OCI-LY3 (cell line): ENCODE measurements around the gene VPS4B.
A peak's percentile ranks its signal among the peaks of the same experiment; 100 is the strongest.

Experiments
- H2AFZ ChIP-seq: fragments of 200-600, 300-600 bp; shearing (Covaris generic); 2 replicates; pipeline ENCODE4 v1.6.0; 2014; ENCODE audit warnings: antibody characterized with exemption, low read depth, low read length
- H3K27ac ChIP-seq: fragments of 200-600, 300-600 bp; sonication (generic); 2 replicates; pipeline ENCODE4 v1.5.1; 2014; ENCODE audit warnings: mild to moderate bottlenecking, low read length, moderate library complexity, mixed read lengths
- H3K27me3 ChIP-seq: fragments of 200-600, 300-600 bp; sonication (generic); 2 replicates; pipeline ENCODE4 v1.6.1; 2014; ENCODE audit warnings: low read depth, low read length, mixed read lengths
- H3K36me3 ChIP-seq: fragments of 200-600, 300-600 bp; sonication (generic); replicated peaks from 2 replicates; pipeline ENCODE3; 2014; ENCODE audit warnings: low read depth, low read length, mixed read lengths
- H3K4me1 ChIP-seq: fragments of 300-600, 200-600 bp; sonication (generic); 2 replicates; pipeline ENCODE4 v1.6.1; 2014; ENCODE audit warnings: low read length, mixed read lengths
- H3K4me2 ChIP-seq: fragments of 200-600, 300-600 bp; sonication (generic); 2 replicates; pipeline ENCODE4 v1.6.1; 2014; ENCODE audit warnings: low read length, mixed read lengths
- H3K4me3 ChIP-seq: fragments of 300-600, 200-600 bp; sonication (generic); 2 replicates; pipeline ENCODE4 v1.5.1; 2014; ENCODE audit warnings: antibody characterized with exemption, mild to moderate bottlenecking, low read length, moderate library complexity
- H3K79me2 ChIP-seq: fragments of 300-600, 200-600 bp; shearing (Covaris generic); 2 replicates; pipeline ENCODE4 v1.6.1; 2014; ENCODE audit warnings: mild to moderate bottlenecking, low read length, mixed read lengths
- H3K9ac ChIP-seq: fragments of 300-600, 200-600 bp; shearing (Covaris generic); 2 replicates; pipeline ENCODE4 v1.6.0; 2014; ENCODE audit warnings: mild to moderate bottlenecking, low read length, moderate library complexity
- H3K9me3 ChIP-seq: fragments of 200-600, 300-600 bp; shearing (Covaris generic); 2 replicates; pipeline ENCODE4 v1.6.1; 2014; ENCODE audit warnings: low read length, mixed read lengths; ENCODE audit not compliant: insufficient read depth
- H4K20me1 ChIP-seq: fragments of 200-600, 300-600 bp; sonication (generic); 2 replicates; pipeline ENCODE4 v1.6.1; 2016; ENCODE audit warnings: low read length, mixed read lengths; ENCODE audit not compliant: insufficient read depth
- EZH2phosphoT487 ChIP-seq: fragments of 200-600 bp; shearing (Covaris generic); IDR thresholded peaks from 2 replicates; pipeline ENCODE4 v1.6.1; 2018; ENCODE audit warnings: antibody characterized with exemption, mixed run types, low read depth
- TF ChIP-seq, protein P1 (sequence below): fragments of 200-600, 300-600 bp; sonication (generic); IDR thresholded peaks from 2 replicates; pipeline ENCODE4 v1.5.1; 2014; ENCODE audit warnings: antibody characterized with exemption, low read length, low read depth

The VPS4B gene

GRCh38 chr18:63387861-63388260 is 34.4 kb downstream of the VPS4B start:
- Histone ChIP-seq H3K79me2 (no peaks in the 10 kb centered on the region), H3K9ac (no peak overlapping the region), H4K20me1 (no peaks in the 10 kb centered on the region), H3K27me3 (no peaks in the 10 kb centered on the region), H3K4me1 (no peaks in the 10 kb centered on the region), H3K4me3 (no peak overlapping the region), H3K27ac (no peak overlapping the region), H3K4me2 (no peak overlapping the region), H2AFZ (no peak overlapping the region), H3K36me3 (peaks cover 14% of the 10 kb centered on the region), H3K9me3 (no peaks in the 10 kb centered on the region)
- TF ChIP-seq, protein P1, sequence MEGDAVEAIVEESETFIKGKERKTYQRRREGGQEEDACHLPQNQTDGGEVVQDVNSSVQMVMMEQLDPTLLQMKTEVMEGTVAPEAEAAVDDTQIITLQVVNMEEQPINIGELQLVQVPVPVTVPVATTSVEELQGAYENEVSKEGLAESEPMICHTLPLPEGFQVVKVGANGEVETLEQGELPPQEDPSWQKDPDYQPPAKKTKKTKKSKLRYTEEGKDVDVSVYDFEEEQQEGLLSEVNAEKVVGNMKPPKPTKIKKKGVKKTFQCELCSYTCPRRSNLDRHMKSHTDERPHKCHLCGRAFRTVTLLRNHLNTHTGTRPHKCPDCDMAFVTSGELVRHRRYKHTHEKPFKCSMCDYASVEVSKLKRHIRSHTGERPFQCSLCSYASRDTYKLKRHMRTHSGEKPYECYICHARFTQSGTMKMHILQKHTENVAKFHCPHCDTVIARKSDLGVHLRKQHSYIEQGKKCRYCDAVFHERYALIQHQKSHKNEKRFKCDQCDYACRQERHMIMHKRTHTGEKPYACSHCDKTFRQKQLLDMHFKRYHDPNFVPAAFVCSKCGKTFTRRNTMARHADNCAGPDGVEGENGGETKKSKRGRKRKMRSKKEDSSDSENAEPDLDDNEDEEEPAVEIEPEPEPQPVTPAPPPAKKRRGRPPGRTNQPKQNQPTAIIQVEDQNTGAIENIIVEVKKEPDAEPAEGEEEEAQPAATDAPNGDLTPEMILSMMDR: no peak
- no peak for TF ChIP-seq EZH2phosphoT487

- Histone ChIP-seq H3K9ac (no peak overlapping the region), H4K20me1 (no peaks in the 10 kb centered on the region)
These were observed 39.4 kb downstream of the VPS4B start for GRCh38 chr18:63382843-63383242.

DNA sequence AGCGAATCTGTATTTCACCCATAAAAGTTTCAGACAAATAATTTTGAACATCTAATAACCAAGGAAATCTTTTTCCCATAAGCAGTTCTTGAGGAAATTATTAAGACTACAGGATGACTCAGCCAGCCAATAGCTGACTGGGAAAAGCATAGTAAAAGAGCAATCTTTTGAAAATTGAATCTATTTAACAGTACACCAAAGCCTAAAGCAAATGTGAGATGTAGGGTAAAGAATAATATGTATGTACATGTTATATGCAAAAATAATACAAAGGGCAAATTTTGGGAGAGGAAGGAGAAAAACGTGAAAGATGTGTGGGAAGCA is 42.7 kb downstream of the VPS4B start:
- Histone ChIP-seq H3K4me2 (no peak overlapping the region), H3K4me1 (peaks cover 10% of the 10 kb centered on the region), H3K9ac (no peak overlapping the region), H3K79me2 (no peaks in the 10 kb centered on the region), H3K9me3 (0 out of 2 replicates have a peak, but pooled peaks cover 8% of the 10 kb centered on the region), H3K27me3 (no peaks in the 10 kb centered on the region), H2AFZ (peak overlapping the region; percentile 13; the same call in 1 of the 2 replicates), H3K36me3 (peaks cover 3% of the 10 kb centered on the region), H3K4me3 (no peak overlapping the region), H4K20me1 (no peaks in the 10 kb centered on the region), H3K27ac (no peak overlapping the region)
- TF ChIP-seq, protein P1: no peak
- no peak for TF ChIP-seq EZH2phosphoT487

More at GRCh38 chr18:63382843-63383242, 39.4 kb downstream of the VPS4B start:
- Histone ChIP-seq H3K9me3 (no peaks in the 10 kb centered on the region), H3K36me3 (peaks cover 5% of the 10 kb centered on the region), H3K27me3 (no peaks in the 10 kb centered on the region), H3K79me2 (no peaks in the 10 kb centered on the region), H3K4me1 (peaks cover 10% of the 10 kb centered on the region), H2AFZ (no peak overlapping the region), H3K4me3 (no peak overlapping the region), H3K27ac (no peak overlapping the region), H3K4me2 (no peak overlapping the region)
- TF ChIP-seq, protein P1: no peak
- TF ChIP-seq EZH2phosphoT487: no peak

GRCh38 chr18:63378919-63379638 is 43.2 kb downstream of the VPS4B start:
- TF ChIP-seq, protein P1: no peak
- no peak for TF ChIP-seq EZH2phosphoT487
- Histone ChIP-seq H3K4me3 (no peak overlapping the region), H3K4me1 (peaks cover 10% of the 10 kb centered on the region), H4K20me1 (no peaks in the 10 kb centered on the region), H3K4me2 (peak overlapping the region; percentile 44), H3K27ac (no peak overlapping the region), H3K9ac (no peak overlapping the region), H2AFZ (peak overlapping the region; percentile 13), H3K79me2 (no peaks in the 10 kb centered on the region), H3K36me3 (peaks cover 3% of the 10 kb centered on the region), H3K27me3 (no peaks in the 10 kb centered on the region), H3K9me3 (0 out of 2 replicates have a peak, but pooled peaks cover 8% of the 10 kb centered on the region)
